Measurements from ENCODE around the gene TTC7B. TPM values are rescaled to one million over a fixed set of nuclear protein-coding genes. Genes with fewer than 3 reads are reported as not detected.

The TTC7B gene
- total and polyA plus RNA-seq, 9 of the 15 experiments (the other 6 are each of a cell fraction or from before 2014, with no cell fraction given) = 2.2 to 77.2 (median 36.7) TPM

- TF ChIP-seq FOSL1 (tag; conservative IDR thresholded peaks at IDR 0.05) = peak; percentile 70
- TF ChIP-seq NONO (IDR thresholded peaks at IDR 0.05; ENCODE audit: low read depth in 2 of 2, low read length in 1 of 2) = peak in 1 of 2 experiments; percentile 90; a peak in 2 of 4 replicates
- TF ChIP-seq TGIF2 (CRISPR knock-in tag; IDR thresholded peaks at IDR 0.05) = no peak
- TF ChIP-seq PHF21A (IDR thresholded peaks at IDR 0.05; ENCODE audit: borderline replicate concordance, low read depth) = 0 out of 2 replicates have a peak, but pooled peaks have one; percentile 17
- no peak for TF ChIP-seq HSF4 (CRISPR knock-in tag; IDR thresholded peaks at IDR 0.05; ENCODE audit: borderline replicate concordance)
- peak; percentile 84 for TF ChIP-seq PML (IDR thresholded peaks at IDR 0.05; ENCODE audit: low read length)
- TF ChIP-seq GATAD2B (IDR thresholded peaks at IDR 0.05; ENCODE audit: borderline replicate concordance) = no peak
- TF ChIP-seq, protein P1, sequence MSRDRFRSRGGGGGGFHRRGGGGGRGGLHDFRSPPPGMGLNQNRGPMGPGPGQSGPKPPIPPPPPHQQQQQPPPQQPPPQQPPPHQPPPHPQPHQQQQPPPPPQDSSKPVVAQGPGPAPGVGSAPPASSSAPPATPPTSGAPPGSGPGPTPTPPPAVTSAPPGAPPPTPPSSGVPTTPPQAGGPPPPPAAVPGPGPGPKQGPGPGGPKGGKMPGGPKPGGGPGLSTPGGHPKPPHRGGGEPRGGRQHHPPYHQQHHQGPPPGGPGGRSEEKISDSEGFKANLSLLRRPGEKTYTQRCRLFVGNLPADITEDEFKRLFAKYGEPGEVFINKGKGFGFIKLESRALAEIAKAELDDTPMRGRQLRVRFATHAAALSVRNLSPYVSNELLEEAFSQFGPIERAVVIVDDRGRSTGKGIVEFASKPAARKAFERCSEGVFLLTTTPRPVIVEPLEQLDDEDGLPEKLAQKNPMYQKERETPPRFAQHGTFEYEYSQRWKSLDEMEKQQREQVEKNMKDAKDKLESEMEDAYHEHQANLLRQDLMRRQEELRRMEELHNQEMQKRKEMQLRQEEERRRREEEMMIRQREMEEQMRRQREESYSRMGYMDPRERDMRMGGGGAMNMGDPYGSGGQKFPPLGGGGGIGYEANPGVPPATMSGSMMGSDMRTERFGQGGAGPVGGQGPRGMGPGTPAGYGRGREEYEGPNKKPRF (IDR thresholded peaks at IDR 0.05; ENCODE audit: low read depth, low read length) = no peak
- no peak for TF ChIP-seq KLF10 (CRISPR knock-in tag; IDR thresholded peaks at IDR 0.05)
- TF ChIP-seq ZBTB33 (CRISPR knock-in tag; IDR thresholded peaks at IDR 0.05) = no peak
- TF ChIP-seq CBFA2T2 (conservative IDR thresholded peaks at IDR 0.05) = peak; percentile 97
- TF ChIP-seq, protein P2, sequence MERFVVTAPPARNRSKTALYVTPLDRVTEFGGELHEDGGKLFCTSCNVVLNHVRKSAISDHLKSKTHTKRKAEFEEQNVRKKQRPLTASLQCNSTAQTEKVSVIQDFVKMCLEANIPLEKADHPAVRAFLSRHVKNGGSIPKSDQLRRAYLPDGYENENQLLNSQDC (CRISPR knock-in tag; IDR thresholded peaks at IDR 0.05) = no peak
- peak; percentile 77; the same call in 1 of the 2 replicates for TF ChIP-seq ZBTB2 (IDR thresholded peaks at IDR 0.05)
- TF ChIP-seq FOXK2 (conservative IDR thresholded peaks at IDR 0.05 in 1 of 2, IDR thresholded peaks at IDR 0.05 in 1 of 2; ENCODE audit: low read depth in 2 of 2) = peak in 1 of 2 experiments; percentile 40; a peak in 2 of 4 replicates
- no peak for TF ChIP-seq POLR2B (IDR thresholded peaks at IDR 0.05; ENCODE audit: low read depth, partially characterized antibody)
- TF ChIP-seq TCF7 (IDR thresholded peaks at IDR 0.05; ENCODE audit: borderline replicate concordance) = no peak
- TF ChIP-seq ZNF583 (CRISPR knock-in tag; IDR thresholded peaks at IDR 0.05) = no peak
- TF ChIP-seq TFAP4 (CRISPR knock-in tag; IDR thresholded peaks at IDR 0.05; ENCODE audit: borderline replicate concordance) = peak; percentile 70; the same call in 1 of the 2 replicates
- no peak for TF ChIP-seq ZNF124 (CRISPR knock-in tag; IDR thresholded peaks at IDR 0.05)
- TF ChIP-seq, protein P3, sequence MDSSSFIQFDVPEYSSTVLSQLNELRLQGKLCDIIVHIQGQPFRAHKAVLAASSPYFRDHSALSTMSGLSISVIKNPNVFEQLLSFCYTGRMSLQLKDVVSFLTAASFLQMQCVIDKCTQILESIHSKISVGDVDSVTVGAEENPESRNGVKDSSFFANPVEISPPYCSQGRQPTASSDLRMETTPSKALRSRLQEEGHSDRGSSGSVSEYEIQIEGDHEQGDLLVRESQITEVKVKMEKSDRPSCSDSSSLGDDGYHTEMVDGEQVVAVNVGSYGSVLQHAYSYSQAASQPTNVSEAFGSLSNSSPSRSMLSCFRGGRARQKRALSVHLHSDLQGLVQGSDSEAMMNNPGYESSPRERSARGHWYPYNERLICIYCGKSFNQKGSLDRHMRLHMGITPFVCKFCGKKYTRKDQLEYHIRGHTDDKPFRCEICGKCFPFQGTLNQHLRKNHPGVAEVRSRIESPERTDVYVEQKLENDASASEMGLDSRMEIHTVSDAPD (CRISPR knock-in tag; IDR thresholded peaks at IDR 0.05) = no peak
These were observed 242.7 kb downstream of the TTC7B start (continued) for GRCh38 chr14:90573385-90574105.

All from K562 (cell line).